GM19035 (cell line): ENCODE data around the gene DPYD.
"Not testable (repeated sequence)": the region's sequence is repeated elsewhere in the genome, so short reads cannot be mapped to it uniquely, and the experiment has no call there.

Source experiments
- ATAC-seq: cut with Tn5 transposase; IDR thresholded peaks from one replicate; pipeline ENCODE4 v1.9.1; 2021; ENCODE audit not compliant: unreplicated experiment

Gene DPYD

DNA sequence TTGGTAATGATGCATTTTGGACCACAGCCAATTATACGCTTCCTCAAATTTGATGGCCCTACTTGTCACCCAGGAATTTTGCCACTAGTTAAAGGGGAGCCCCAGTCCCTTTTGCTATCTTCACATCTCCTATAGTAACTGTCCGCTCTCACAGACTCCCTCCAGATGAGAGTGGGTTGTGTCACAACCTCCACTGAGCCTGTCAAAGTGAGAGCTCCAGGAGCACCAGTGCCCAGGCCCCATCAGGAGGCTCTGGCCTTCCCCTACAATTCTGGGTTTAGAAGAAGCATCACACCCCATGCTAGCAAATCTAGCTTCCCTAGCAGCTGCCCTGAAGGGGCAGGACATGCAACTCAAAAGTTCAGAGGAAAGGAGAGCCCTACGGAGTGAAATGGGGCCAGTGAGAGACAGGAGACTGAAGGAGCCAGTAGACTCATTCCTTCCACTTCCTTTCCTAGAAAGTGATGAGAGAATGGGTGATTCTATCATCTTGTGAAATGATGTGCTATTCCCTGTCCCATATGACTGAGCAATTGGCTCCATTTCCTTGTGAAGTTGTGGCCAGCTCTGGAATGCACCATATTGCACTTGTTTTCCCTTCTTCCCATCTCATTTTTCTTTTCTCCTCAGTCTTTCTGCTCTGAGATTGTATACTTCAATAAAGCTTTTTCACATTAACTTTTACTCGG lies 541.3 kb downstream of the DPYD start:
- ATAC-seq = no peak

DNA sequence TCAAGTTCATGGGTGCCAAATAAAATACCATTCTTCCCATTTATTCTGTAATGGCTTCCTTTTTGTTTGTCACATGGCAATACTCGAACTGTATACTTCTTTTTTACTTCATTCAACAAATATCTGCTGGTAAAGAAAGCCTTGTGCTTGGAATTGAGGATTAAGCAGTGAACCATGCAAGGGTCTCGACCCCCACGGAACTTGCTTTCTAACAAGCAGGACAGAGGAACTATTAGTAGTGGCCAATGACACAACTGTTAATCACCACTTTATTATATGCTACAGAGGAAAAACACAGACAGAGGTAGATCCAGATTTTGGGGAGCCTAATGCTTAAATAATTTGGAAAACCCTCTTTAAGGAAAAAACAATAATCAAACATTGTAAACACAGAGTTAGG lies 542.2 kb downstream of the DPYD start:
- ATAC-seq = no peak

DNA sequence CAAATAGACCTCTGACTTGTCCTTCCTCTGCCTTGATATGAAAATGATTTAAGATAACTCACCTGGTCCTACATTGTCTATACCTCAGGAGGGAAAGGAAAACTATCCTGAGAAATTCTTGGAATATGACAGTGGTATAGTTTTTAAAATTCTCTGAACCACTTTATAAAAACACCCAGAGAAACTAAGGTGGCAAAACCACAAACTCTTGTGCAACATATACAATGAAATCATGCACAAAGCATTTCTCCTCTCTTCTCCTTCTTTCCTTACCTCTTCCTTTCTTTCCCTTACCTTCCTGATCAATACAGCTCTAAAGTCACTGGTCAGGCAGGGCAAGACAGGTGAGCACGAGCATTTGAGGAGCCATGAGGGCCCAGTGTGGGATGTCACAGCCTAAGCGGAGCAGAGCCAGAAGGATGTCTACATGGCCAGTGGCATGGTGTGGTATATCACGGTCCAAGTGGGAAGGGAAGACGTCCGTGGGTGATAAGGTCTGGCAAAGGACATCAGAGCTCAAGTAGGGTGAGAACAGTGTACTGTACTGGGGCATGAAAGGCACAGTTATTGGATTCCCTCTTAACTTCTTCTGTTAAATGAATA lies 543.3 kb downstream of the DPYD start:
- ATAC-seq = no peak

DNA sequence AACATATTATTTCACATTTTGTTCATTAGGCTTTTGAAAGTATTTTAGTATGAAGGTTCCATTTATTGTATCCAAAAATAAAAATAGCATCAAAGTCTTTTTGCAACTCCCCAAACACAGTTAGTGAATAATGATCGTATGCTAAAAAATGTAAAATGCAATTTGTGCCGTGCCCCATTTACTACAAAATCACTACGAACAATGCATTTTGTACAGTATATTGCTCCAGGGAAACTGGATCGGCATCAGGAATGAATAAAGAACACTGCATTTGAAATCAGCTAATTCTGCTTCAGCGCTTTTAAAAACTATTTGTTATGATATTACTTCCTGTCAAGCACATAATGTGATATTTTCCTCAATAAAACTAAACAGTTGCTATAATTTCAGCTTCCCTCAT lies 547.8 kb downstream of the DPYD start:
- ATAC-seq = no peak

DNA sequence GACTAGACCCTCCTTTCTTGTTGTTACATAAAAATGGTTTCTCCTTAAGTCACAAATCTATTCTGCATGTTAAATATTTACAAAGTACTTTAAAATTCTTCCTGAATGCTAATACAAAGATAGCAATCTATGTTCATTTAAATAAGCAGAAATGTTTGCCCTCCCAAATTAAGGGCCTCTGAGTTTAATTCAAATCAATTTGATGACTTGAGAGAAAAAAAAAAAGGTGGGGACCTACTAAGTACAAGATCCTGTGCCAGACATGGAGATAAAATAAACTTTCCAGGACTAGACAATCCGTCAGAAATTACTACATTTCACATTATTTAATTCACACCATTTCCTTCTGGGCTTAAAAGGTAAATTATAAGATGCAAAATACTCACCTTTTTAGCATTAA lies 548.3 kb downstream of the DPYD start:
- no peak for ATAC-seq

DNA sequence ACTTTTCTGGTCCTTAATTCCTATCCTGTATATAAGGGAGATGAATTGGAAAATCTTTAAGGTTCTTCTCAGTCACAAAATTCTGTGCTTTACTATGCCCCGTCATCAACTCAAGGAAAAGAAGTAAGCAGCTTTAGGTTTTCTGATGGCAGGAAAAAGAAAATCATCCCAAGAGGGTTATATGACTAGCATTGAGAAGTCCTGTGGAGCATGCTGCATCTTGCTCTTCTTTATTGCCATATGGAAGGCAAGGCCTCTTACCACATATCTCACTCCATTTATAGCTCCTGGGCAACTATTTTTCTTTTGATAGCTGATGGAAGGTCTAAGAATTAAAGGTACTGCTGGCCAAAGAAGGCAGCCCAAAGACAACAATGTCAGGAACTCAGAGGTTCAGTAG lies 552.5 kb downstream of the DPYD start:
- no peak for ATAC-seq

DNA sequence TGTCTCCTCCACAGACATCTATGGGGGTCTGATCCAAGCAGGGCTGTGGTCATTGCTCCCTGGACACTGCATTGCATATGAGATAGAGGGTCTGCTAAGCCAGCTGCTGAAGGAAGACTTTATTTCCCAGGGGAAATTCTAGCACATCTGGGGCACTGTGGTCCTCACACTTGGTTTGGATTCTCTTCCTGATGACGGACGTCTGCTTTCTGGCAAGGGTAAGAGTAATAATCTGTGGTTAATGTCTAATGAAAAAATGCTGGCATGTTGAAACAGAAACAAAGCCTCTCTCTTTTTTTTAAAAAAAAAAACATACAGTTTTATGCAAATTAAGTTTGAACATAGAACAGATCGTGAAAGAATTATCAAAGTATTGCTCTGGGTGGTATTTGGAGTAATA lies 553.9 kb downstream of the DPYD start:
- no peak for ATAC-seq

DNA sequence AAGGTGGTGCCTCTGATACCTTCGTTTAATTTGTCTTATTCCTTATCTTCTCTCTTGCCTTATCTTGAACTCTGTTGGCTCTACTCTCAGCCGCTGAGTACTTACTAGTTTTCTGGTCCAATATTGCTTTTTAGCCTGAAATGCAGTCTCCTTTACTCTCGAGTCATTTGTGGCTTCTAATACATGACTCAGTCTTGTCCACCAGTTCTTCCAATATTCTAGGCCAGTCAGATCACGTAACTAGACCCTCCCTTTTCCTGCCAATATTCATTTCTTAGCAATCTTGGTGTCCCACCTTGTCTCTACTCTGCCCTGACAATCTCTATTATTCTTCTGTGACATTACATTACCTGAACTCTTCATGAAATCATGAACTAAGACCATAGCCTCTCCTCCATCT lies 555.8 kb downstream of the DPYD start:
- ATAC-seq = no peak

DNA sequence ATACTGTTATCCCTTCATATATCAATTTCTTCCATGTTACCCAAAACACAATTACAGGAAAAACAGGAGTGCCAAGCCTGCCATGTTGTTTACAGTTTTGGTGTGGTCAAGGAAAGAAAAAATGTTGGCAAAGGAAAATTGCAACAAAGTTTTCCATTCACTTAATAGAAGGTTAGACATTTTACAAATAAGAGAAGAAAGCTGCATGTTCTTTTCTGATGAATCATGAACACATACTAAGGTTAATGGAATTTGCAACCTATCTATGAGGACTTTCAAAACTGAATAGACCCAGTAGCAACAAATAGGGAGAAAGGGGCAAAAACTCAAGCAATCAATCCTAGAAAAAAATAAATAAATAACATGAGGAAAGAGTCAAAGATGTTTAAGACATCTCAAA lies 556.7 kb downstream of the DPYD start:
- no peak for ATAC-seq

DNA sequence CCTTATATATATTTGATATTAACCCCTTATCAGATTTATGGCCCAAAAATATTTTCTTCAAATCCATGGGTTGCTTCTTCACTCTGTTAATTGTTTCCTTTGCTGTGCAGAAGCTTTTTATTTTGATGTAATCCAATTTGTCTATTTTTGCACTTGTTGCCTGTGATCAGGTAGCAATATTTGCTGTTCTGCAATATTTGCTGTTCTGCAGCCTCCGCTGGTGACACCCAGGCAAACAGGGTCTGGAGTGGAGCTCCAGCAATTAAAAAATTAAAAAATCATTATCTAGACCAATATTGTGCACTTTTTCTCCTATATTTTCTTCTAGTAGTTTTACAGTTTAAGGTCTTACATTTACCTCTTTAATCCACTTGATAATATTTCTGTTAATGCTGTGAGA lies 564.5 kb downstream of the DPYD start:
- no peak for ATAC-seq

DNA sequence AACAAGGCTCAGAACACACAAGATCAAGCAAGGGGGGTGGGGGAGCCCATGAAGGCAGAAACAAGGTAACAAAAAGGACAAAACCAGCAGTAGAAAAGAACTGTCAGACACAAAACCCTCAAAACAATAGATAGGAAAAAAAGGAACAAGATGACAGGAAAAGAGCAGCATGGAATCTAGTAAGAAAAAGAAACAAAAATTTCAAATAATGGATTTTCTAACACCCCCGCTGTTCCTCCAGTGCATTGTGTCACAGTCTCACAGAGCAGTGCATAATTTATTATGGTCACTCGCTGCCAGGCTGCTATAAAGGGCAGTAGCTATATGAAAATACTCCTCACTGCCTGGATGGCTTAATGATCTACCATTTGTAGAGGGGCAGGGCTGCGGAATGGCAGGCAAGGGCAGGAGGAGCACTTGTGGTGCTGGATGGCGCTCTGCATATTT lies 567.9 kb downstream of the DPYD start:
- no peak for ATAC-seq

DNA sequence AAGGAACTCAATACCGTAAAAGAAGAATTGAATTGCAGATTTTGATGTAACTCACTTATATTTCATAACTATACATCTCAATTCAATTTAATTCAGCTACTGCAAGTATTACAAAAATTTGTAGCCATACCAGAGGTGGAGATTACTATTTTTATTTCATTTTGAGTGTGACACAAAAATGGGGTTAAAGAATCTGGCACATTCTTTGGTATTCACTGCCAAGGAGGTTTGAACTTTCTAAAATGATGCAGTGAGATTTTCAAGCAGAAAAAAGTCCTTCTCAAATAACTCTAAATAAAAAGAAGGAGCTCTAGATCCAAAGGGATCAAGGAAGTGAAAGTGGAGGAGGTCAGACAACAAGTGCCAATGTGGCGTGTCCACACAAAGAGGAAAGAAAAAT lies 569.0 kb downstream of the DPYD start:
- no peak for ATAC-seq

DNA sequence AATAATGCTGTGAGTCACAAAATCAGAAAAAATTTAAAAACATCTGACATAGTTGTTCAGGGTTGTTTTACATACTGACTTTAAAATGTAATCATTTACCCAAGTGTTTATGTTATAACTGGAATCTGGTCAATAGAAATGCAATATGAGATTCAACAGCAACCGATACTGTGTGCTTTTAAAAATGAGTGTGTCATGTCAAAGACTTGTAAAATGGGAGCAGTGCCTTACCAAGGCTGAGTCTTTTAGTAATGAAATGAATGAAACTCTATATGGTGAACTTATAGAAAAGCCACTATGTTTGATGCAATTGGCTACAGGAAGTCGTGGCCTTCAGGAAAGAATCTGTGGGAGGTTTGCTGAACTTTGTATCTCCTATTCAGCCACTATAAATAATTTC lies 570.2 kb downstream of the DPYD start:
- no peak for ATAC-seq

DNA sequence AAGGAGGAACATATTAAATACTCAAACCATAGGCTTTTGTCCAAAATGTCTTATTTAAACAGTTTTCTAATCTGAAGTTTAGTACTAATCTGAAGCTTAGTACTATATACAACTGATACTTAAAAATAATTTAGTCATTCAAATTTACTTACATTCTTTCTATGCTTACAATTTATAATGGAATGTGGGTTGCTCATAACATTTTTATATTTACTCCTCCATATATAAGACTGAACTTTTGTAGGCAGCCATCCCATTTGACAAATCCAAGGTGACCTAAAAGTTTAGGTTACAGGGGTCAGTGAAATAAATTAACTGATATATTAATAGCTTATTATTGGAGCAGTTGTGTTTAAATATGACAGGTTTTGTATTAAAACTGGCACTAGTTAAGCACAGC lies 570.6 kb downstream of the DPYD start:
- no peak for ATAC-seq

DNA sequence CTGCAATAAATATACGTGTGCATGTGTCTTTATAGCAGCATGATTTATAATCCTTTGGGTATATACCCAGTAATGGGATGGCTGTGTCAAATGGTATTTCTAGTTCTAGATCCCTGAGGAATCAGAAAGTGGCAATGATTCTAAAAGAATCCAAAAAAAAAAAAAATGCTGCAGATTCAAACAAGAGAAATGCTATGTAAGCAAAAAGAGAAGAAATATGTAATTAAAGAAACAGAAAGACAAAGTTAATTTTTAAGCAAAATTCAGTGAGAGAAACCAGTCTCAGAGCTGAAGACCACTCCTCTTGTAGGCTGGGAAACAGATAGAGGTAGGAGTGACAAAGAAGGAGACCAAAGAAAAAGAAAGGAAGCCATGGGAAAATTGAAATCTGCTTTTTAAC lies 571.0 kb downstream of the DPYD start:
- ATAC-seq = not testable (repeated sequence)

DNA sequence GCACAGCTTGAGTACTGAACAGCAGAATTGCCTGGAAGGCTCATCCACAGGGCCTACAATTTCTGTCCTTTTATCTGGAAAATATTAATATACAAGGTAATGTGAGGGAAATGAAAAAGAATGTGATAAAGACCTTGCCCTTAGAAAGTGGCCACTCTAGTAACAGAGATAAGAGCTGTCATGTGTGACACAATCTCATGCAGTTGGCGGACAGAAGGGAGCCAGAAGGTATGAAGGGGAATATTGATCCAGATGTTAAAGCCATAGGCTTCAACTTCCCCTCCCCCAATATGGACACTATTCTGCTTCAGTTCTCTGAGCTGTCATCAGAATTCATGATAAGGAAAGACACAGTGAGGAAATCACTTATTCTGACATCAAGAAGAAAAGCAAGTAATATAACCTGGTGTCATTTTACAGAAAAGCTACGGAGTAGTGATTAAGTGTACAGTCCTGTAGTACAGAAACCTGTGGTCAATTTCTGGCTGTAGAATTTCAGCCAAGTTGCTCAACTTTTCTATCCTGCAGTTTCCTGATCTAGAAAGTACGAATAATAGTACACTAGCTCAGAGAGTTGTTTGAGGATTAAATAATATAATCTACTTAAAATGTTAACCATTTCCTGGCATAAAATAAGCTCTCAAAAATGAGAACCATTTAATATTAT lies 572.1 kb downstream of the DPYD start:
- ATAC-seq = no peak

DNA sequence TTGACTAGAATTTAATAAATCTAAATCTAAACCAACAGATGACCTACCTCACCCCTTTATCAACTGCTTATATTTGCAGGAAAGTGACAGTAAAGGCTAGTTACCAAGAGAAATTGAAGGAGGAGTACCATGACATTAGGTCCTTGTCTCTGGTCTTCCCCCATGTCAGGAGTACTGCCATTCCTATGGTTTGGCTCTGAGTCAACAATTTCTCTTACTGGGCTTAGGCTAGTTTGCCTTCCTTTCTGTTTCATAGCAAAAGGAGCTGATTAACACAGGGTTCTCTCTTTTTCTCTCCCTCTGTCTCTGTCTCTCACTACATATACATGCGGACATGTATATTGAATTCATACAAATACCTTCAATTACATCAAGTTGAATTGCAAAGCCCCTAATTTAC lies 579.9 kb downstream of the DPYD start:
- ATAC-seq = no peak

DNA sequence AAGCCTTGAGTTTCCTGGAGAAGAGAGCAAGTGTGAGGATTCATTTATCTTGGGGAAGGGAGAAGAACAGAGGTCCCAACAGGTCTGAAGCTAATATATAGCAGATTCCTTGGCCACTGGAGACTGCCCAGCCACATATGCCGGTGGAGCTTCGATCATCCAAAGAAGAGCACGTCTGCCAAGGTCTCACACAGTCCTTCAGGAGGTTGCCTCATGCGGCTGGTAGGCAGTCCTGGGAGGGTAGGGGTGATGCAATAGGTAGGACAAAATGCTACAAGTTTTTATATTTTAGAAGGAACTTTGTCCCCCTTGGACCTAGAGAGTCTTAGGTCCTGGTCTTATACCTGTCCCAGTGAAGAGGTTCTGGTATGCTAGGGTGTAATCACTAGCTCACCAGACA lies 582.5 kb downstream of the DPYD start:
- ATAC-seq = no peak

DNA sequence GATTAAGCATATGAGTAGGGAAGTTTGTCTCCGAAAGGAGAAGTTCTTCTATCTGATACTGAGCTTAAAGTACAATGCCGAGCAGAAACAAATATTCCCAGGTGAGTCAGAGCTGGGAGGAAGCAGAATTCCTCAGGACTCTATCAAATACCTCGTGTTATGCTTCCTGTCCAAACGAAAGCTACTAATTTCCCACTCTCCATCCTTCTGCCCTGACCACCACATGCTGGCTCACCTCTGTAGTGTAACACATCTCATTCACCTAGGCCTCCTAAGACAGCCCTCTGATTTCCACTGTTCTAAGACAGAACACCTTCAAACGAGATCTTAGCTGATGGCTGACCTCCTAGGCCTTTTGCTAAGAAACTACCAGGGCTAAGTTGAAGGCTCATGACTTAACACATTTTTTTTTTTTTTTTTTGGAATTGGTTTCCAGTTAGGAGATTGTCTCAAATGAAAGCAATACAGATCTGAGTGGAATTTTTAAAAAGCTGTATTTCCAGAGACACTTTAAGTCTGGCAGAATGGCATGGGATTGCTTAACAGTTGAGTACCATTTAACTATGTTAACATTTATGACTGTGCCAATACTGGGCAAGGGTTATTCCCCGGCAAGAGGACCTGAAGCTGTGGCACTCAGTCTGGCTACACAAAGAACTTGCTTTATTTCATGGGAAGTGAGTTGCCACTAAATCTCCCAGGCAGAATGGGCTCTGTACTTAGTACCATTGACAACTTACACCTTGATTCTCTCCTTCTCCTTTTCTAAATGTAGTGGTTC lies 583.4 kb downstream of the DPYD start:
- ATAC-seq = no peak

DNA sequence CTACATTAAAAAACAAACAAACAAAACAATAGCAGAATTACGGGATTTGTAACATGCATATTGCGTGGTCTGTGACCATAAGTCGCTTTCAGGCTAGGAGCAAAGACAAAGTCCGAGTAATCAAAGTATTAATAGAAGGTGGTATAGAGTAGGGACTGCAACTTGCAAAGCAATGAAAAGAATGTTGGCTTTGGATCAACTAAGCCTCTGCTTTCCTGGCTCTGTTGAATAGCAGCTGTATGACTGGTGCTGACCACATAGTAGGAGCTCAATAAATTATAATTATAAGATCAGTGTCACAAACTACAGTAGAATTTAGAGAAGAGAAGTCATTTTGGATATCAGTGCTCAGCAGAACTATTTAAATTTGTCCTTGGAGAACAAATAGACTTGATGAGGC lies 586.4 kb downstream of the DPYD start:
- no peak for ATAC-seq

DNA sequence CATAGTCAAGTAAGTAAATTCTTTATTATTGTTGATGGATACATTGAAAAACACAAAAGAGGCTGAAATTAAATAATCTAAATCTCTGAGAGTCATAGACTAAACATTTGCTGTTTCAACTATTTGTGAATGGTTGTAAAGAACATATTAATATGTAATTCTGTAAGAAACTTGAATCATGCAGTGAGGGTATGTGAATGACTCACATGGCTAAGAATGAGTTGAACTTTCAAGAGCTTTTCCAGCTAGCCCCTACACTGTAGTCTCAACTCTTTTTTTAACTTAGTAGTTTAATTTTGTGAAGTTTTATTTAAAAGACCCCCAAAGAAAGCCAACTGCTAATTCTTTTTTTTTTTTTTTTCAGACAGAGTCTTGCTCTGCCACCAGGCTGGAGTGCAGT lies 588.1 kb downstream of the DPYD start:
- ATAC-seq = no peak

DNA sequence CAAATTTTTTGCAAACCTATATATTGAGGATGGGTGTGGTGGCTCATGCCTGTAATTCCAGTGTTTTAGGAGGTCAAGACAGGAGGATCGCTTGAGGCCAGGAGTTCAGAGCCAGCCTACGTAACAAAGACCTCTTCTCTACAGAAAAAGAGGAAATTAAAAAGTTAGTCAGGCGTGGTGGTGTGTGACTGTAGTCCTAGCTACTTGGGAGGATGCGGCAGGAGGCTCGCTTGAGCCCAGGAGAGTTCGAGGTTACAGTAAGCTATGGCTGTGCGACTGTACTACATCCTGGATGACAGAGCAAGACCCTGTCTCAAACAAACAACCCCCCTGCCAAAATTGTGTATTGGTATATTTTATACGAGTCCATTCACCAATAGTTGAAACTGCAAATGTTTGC lies 589.7 kb downstream of the DPYD start:
- no peak for ATAC-seq
